ENCODE data around the gene MINDY4.

MINDY4 gene

GRCh38 chr7:30866939-30867338 is 95.7 kb downstream of the MINDY4 start:
- no peaks in the 10 kb centered on the region for H3K36me3 ChIP-seq (ENCODE audit: low read length)
- no peak overlapping the region for H3K4me3 ChIP-seq (ENCODE audit: insufficient read depth, low read length, poor library complexity, severe bottlenecking)
- no peak overlapping the region for H3K9ac ChIP-seq (ENCODE audit: low read length)
- H4K20me1 ChIP-seq (ENCODE audit: low read depth, low read length) = no peaks in the 10 kb centered on the region
- H3K27ac ChIP-seq (ENCODE audit: low read depth, low read length) = no peak overlapping the region
- H3F3A ChIP-seq (ENCODE audit: insufficient read depth) = no peaks in the 10 kb centered on the region
- no peak for TF ChIP-seq EZH2phosphoT487 (conservative IDR thresholded peaks at IDR 0.05; ENCODE audit: low read length)
- TF ChIP-seq CTCF (IDR thresholded peaks at IDR 0.05; ENCODE audit: insufficient read depth, low read length, poor library complexity, severe bottlenecking) = no peak
- no peak overlapping the region for H2AFZ ChIP-seq (ENCODE audit: low read depth, low read length, severe bottlenecking)
- H3K9me2 ChIP-seq (replicated peaks; ENCODE audit: insufficient read depth, low read length) = no peaks in the 10 kb centered on the region
- no peaks in the 10 kb centered on the region for H3K79me2 ChIP-seq (ENCODE audit: insufficient read depth, low read length)
- no peak overlapping the region for H3K4me2 ChIP-seq (ENCODE audit: low read depth, low read length, poor library complexity, severe bottlenecking)
- no peaks in the 10 kb centered on the region for H3K9me3 ChIP-seq (ENCODE audit: insufficient read depth, low read length)
- no peaks in the 10 kb centered on the region for H3K27me3 ChIP-seq (ENCODE audit: low read length)

GRCh38 chr7:30867483-30867882 is 96.3 kb downstream of the MINDY4 start:
- no peak overlapping the region for H3K27ac ChIP-seq (ENCODE audit: low read depth, low read length)
- H3K79me2 ChIP-seq (ENCODE audit: insufficient read depth, low read length) = no peaks in the 10 kb centered on the region
- no peaks in the 10 kb centered on the region for H3K9me2 ChIP-seq (replicated peaks; ENCODE audit: insufficient read depth, low read length)
- H2AFZ ChIP-seq (ENCODE audit: low read depth, low read length, severe bottlenecking) = no peak overlapping the region
- no peak overlapping the region for H3K4me3 ChIP-seq (ENCODE audit: insufficient read depth, low read length, poor library complexity, severe bottlenecking)
- TF ChIP-seq EZH2phosphoT487 (conservative IDR thresholded peaks at IDR 0.05; ENCODE audit: low read length) (no peak), CTCF (IDR thresholded peaks at IDR 0.05; ENCODE audit: insufficient read depth, low read length, poor library complexity, severe bottlenecking) (no peak)
- H3K9ac ChIP-seq (ENCODE audit: low read length) = no peak overlapping the region
- H3K36me3 ChIP-seq (ENCODE audit: low read length) = no peaks in the 10 kb centered on the region
- no peaks in the 10 kb centered on the region for H3K27me3 ChIP-seq (ENCODE audit: low read length)
- H4K20me1 ChIP-seq (ENCODE audit: low read depth, low read length) = no peaks in the 10 kb centered on the region
- no peaks in the 10 kb centered on the region for H3K9me3 ChIP-seq (ENCODE audit: insufficient read depth, low read length)
- no peak overlapping the region for H3K4me2 ChIP-seq (ENCODE audit: low read depth, low read length, poor library complexity, severe bottlenecking)
- no peaks in the 10 kb centered on the region for H3F3A ChIP-seq (ENCODE audit: insufficient read depth)

GRCh38 chr7:30869794-30870611 is 98.8 kb downstream of the MINDY4 start:
- Histone ChIP-seq H3K79me2 (ENCODE audit: insufficient read depth, low read length) (no peaks in the 10 kb centered on the region), H3K9ac (ENCODE audit: low read length) (no peak overlapping the region), H3K4me3 (ENCODE audit: insufficient read depth, low read length, poor library complexity, severe bottlenecking) (no peak overlapping the region), H3K9me3 (ENCODE audit: insufficient read depth, low read length) (no peaks in the 10 kb centered on the region), H2AFZ (ENCODE audit: low read depth, low read length, severe bottlenecking) (no peak overlapping the region), H3K36me3 (ENCODE audit: low read length) (no peaks in the 10 kb centered on the region), H4K20me1 (ENCODE audit: low read depth, low read length) (no peaks in the 10 kb centered on the region), H3K27me3 (ENCODE audit: low read length) (no peaks in the 10 kb centered on the region), H3K27ac (ENCODE audit: low read depth, low read length) (no peak overlapping the region), H3K9me2 (replicated peaks; ENCODE audit: insufficient read depth, low read length) (no peaks in the 10 kb centered on the region), H3K4me2 (ENCODE audit: low read depth, low read length, poor library complexity, severe bottlenecking) (no peak overlapping the region), H3F3A (ENCODE audit: insufficient read depth) (no peaks in the 10 kb centered on the region)
- no peak for TF ChIP-seq EZH2phosphoT487 (conservative IDR thresholded peaks at IDR 0.05; ENCODE audit: low read length)
- no peak for TF ChIP-seq CTCF (IDR thresholded peaks at IDR 0.05; ENCODE audit: insufficient read depth, low read length, poor library complexity, severe bottlenecking)

All from SU-DHL-6 (cell line).